Thyroid gland (tissue), 4 donors: ENCODE data around the gene GPC6.

Source experiments
- CTCF ChIP-seq, 6 experiments: fragments of 200-600 bp in 3 of 6; fragments of 450-650 bp in 3 of 6; sonication (generic) in 3 of 6; IDR thresholded peaks; one replicate each; pipeline ENCODE4 v1.5.1; 2016 to 2019; ENCODE audit warnings: antibody characterized with exemption in 6 of 6, mild to moderate bottlenecking in 2 of 6, inconsistent platforms in 1 of 6, moderate library complexity in 1 of 6
- POLR2A ChIP-seq, 2 donors: fragments of 450-650 bp; IDR thresholded peaks; one replicate each; pipeline ENCODE4 v1.6.1; 2017; ENCODE audit warnings: antibody characterized with exemption in 2 of 2, mild to moderate bottlenecking in 2 of 2, moderate library complexity in 1 of 2

GRCh38 chr13:94353167-94353710, 1126.6 kb downstream of the GPC6 start:
- TF ChIP-seq CTCF (IDR thresholded peaks at IDR 0.05): no peak
- TF ChIP-seq POLR2A (IDR thresholded peaks at IDR 0.05): no peak
